ENCODE measurements around the gene KCNK3.

GRCh38 chr2:26776195-26776800 lies 83.8 kb downstream of the KCNK3 start:
- TF ChIP-seq SRF (IDR thresholded peaks at IDR 0.05; ENCODE audit: low read depth in 2 of 2, low read length in 2 of 2) (no peak), POLR2AphosphoS5 (IDR thresholded peaks at IDR 0.05; ENCODE audit: low read length) (no peak), EZH2 (IDR thresholded peaks at IDR 0.05; ENCODE audit: borderline replicate concordance, control insufficient read depth, low read depth, low read length) (no peak), CTCF (IDR thresholded peaks at IDR 0.05 in 2 of 3, conservative IDR thresholded peaks at IDR 0.05 in 1 of 3; ENCODE audit: control insufficient read depth in 2 of 3, extremely low read depth in 1 of 3, insufficient read depth in 1 of 3, low read depth in 3 of 3, low read length in 3 of 3) (no peak), HDAC6 (IDR thresholded peaks at IDR 0.05; ENCODE audit: unreplicated experiment) (no peak), REST (IDR thresholded peaks at IDR 0.05; ENCODE audit: low read depth, low read length) (no peak), FOXM1 (IDR thresholded peaks at IDR 0.05; ENCODE audit: low read depth, low read length) (no peak)
